AG08395 (cell line): Measurements from ENCODE around the gene CEP57.
A peak's percentile ranks its signal among the peaks of the same experiment; 100 is the strongest.
"Not testable (repeated sequence)": the region's sequence is repeated elsewhere in the genome, so short reads cannot be mapped to it uniquely, and the experiment has no call there.

ENCODE experiments used
- DNase-seq: peaks from one replicate; pipeline ENCODE4 v3.0.0; 2012; ENCODE audit warnings: mixed read lengths, low spot score

The CEP57 gene

GRCh38 chr11:95860024-95860423 lies 69.7 kb downstream of the CEP57 start:
- not testable (repeated sequence) for DNase-seq

GRCh38 chr11:95863486-95864140 lies 73.3 kb downstream of the CEP57 start:
- DNase-seq, result peak; percentile 27

- DNase-seq, result no peak
Observed at GRCh38 chr11:95867105-95867504, 76.8 kb downstream of the CEP57 start.

GRCh38 chr11:95870877-95871276 lies 80.6 kb downstream of the CEP57 start:
- not testable (repeated sequence) for DNase-seq

GRCh38 chr11:95877291-95877690 lies 87.0 kb downstream of the CEP57 start:
- peak; percentile 86 for DNase-seq
